Coronary artery (tissue), 2 donors: ENCODE results near the gene PLK2.
A peak's percentile ranks its signal among the peaks of the same experiment; 100 is the strongest.

Source experiments
- DNase-seq: peaks from one replicate; pipeline ENCODE4 v3.0.0-alpha.2; 2017; ENCODE audit warnings: low spot score
- H3K27ac ChIP-seq, 2 donors: fragments of 200-600 bp; sonication (generic); one replicate each; pipeline ENCODE4 v1.5.1; 2016 to 2019
- H3K4me3 ChIP-seq: fragments of 200-600 bp; sonication (generic); 2 replicates; pipeline ENCODE4 v1.5.1; 2016; ENCODE audit warnings: mild to moderate bottlenecking, moderate library complexity
- CTCF ChIP-seq: fragments of 200-600 bp; sonication (generic); IDR thresholded peaks from one replicate; pipeline ENCODE4 v1.5.1; 2019; ENCODE audit warnings: antibody characterized with exemption

PLK2 gene

GRCh38 chr5:58460002-58460731, at the start of gene PLK2:
PLK2 (minus strand) TSS chr5:58460086; CDS start chr5:58459959, 127 bp downstream.
- Histone ChIP-seq H3K4me3 (peak within 1 kb of the TSS; percentile 93), H3K27ac (peak within 1 kb of the TSS; percentile 93 to 97)
- peak; percentile 97 for DNase-seq
- no peak for TF ChIP-seq CTCF

GRCh38 chr5:58507715-58508114, 47.8 kb upstream of the PLK2 start:
- no peak for TF ChIP-seq CTCF
- Histone ChIP-seq H3K4me3 (no peak overlapping the region), H3K27ac (no peak overlapping the region)
- no peak for DNase-seq

DNA sequence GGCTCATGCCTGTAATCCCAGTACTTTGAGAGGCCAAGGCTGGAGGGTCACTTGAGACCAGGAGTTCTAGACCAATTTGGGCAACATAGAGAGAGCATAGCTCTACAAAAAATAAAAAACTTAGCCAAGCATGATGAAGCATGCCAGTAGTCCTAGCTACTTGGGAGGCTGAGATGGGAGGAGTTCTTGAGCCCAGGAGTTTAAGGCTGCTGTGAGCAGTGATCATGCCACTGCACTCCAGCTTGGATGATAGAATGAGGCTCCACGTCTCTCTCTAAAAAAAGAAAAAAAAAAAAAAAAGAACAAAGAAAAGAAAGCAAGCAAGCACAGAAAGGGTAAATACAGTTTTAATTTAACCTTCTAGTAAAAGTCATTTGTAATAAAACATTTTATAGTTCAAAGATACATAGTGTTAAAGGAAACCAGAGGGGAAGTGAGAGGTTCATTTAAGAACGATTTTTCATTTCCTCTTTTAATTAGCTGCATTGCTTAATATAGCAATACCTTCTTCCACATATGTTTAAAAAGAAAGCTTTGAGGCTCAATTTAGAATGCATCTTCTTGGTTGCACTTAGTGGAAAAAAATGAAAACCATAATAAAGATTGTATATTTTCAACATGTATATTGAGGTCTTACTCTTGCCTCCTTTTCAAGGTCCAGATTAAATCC, 46.2 kb upstream of the PLK2 start:
- no peak for TF ChIP-seq CTCF
- Histone ChIP-seq H3K27ac (no peak overlapping the region), H3K4me3 (no peak overlapping the region)
- no peak for DNase-seq

DNA sequence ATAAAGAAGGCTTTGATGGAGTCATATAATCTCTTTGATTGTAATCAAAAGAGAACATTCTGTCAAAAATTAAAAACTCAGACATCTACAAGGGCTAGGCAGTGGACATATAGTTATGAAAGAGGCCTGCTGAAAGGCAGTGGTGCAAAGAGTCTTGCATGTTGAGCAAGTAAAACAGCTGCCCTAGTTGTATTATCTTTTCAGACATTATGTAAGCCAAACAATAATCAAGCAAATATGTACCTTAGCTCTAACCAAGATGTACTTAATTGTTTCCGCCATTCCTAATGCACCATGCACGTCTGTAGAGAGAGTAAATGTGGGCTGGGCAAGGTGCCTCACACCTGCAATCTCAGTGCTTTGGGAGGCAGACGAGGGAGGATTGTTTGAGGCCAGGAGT, 45.6 kb upstream of the PLK2 start:
- H3K4me3 ChIP-seq, result no peak overlapping the region
- no peak overlapping the region for H3K27ac ChIP-seq
- DNase-seq, result no peak
- no peak for TF ChIP-seq CTCF

- TF ChIP-seq CTCF, result no peak
- Histone ChIP-seq H3K27ac (no peak overlapping the region), H3K4me3 (no peak overlapping the region)
- DNase-seq, result no peak
Measured at GRCh38 chr5:58504766-58505165, 44.9 kb upstream of the PLK2 start.

GRCh38 chr5:58503390-58504046, 43.6 kb upstream of the PLK2 start:
- TF ChIP-seq CTCF, result no peak
- no peak overlapping the region for H3K4me3 ChIP-seq
- no peak for DNase-seq
- no peak overlapping the region for H3K27ac ChIP-seq
